ENCODE measurements around the gene SH3D19.
"Not testable (repeated sequence)": the region's sequence is repeated elsewhere in the genome, so short reads cannot be mapped to it uniquely, and the experiment has no call there.

DNA sequence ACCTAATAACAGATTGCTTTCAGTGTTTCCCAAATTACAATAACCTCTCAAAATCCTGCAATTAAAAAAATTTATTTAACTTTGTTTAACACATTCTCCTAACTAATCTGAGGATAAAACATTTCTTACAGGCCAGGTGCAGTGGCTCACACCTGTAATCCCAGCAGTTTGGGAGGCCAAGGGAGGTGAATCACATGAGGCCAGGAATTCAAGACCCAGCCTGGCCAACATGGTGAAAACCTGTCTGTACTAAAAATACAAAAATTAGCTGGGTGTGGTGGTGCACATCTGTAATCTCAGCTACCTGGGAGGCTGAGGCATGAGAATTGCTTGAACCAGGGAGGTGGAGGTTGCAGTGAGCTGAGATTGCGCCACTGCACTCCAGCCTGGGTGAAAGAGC is 90.0 kb downstream of the SH3D19 start:
- not testable (repeated sequence) for TF ChIP-seq CTCF, POLR2A (IDR thresholded peaks at IDR 0.05)

Data from uterus (tissue), 2 donors.